ENCODE data around the gene SNX8.

The SNX8 gene

DNA sequence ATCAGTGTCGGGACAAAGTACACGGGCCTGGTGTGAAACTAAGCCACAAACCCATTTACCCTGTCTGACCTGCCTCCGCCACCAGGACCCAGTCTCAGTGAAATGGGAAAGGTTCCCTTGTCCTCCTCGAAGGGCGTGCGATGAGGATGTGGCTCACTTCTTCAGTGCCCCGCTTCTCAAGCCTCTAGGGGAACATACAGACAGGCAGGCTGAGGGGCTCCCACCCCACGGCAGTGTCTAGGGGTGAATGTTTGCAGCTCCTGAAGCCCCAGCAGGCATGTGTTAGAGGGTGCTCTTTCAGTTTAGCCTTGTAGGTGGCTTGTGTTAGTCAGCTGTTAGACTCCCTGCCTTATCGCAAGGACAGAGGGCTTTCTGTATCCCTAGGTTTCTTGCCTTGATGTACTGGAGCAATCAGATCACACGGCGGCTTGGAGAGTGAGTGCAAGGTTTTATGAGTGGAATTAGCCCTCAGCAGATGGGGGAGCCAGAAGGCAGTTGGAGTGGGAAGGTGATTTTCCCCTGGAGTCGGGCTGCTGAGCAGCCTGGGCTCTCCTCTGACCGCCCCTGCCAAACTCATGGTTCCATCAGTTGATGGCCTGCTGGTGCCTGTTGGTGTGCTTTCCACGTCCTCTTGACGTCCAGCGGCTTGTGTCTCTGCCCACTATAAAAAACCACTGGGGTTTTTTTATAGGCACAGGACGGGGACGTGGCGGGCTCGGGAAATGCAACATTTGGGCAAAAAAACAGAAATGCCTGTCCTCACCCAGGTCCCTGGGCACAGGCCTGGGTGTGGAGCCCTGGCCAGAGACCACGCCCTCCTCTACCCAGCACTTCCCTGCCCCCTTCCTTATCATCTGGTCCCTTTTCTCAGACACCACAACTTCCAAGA lies 71.5 kb downstream of the SNX8 start:
- DNase-seq = peak; percentile 17

DNA sequence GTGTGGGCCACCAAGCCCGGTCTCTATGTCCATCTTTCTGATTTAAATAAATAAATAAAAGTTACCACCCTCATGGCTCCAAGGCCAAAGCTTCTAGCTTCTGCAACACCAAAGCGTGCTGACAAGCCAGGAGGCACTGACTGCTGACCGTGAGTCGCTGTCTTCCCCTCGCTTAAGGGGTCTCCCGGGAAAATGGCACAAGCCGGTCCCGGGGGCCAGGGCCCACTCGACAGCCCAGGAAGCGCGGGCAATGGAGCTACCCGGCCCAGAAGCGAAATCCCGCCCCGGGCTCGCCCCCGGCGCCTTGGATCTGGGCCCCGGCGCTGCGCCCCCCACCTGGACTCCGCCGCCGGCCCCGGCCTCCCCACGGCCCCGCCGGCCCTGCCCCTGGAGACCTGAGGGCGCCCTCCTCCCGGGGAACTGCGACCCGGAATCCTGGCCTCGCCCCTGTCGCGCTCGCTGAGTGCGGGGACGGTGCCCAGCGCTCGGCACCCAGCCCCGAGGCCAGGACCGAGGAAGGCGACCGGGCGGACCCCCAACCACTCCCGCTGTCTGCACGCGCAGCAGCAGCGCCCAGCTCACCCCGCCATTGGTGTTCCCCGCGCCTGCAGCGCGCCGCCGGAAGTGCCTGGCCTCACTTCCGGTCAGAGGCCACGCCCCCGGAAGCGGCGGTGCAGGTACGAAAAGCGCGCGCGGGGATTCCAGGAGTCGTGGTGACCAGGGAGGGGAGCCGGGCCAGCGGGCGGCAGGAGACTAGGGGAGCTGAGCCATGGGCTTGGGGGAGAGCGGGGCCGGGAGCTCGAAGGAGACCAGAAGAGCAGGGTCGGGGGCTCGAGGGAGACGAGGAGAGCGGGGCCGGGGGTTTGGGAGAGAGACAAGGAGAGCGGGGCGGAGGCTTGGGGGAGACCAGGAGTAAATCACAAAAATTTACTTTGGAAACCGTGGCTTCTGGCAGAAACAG lies 72.4 kb downstream of the SNX8 start, which contains the start of the genes MRM2 and NUDT1:
MRM2 (minus strand) TSS at position 626 of the 961 bp plus-strand sequence; CDS start at position 590, 36 bp downstream.
NUDT1 (plus strand) TSS at position 647 of the 961 bp plus-strand sequence. CDS start 2,349 bp downstream, outside the sequence.
- DNase-seq = peak; percentile 72

DNA sequence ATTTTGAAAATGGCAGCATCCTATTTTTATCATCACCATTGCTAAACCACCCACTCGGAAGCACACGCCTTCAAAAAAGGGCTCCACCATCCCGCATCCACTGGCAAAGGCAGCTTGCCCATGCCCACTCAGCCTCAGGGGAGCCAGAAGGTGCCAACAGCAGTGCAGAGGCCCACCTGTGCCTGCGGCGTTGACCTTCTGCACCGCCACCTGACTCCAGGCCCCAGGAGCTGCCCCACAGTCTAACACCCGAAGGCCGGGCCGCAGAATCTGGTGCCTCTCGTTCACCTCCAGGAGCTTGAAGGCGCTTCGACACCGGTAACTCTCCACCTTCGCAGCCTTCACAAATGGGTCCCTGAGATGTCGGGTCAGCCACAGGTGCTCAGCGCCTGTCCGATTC lies 75.0 kb downstream of the SNX8 start:
- DNase-seq = no peak

- peak; percentile 14 for DNase-seq
These were observed 77.1 kb downstream of the SNX8 start for GRCh38 chr7:2237109-2237602.

GRCh38 chr7:2233926-2234325 lies 80.3 kb downstream of the SNX8 start:
- DNase-seq = no peak

GRCh38 chr7:2232766-2233520 lies 81.3 kb downstream of the SNX8 start, which contains the start of gene MAD1L1:
TSS of gene MAD1L1 (minus strand) at chr7:2232945. CDS start at chr7:2230133, 2,812 bp downstream.
- DNase-seq = peak; percentile 89

- DNase-seq = no peak
These were observed 82.1 kb downstream of the SNX8 start for GRCh38 chr7:2231992-2232765.

GRCh38 chr7:2230882-2231281 lies 83.4 kb downstream of the SNX8 start:
- no peak for DNase-seq

- no peak for DNase-seq
These were observed 84.0 kb downstream of the SNX8 start for GRCh38 chr7:2230226-2230625.

DNA sequence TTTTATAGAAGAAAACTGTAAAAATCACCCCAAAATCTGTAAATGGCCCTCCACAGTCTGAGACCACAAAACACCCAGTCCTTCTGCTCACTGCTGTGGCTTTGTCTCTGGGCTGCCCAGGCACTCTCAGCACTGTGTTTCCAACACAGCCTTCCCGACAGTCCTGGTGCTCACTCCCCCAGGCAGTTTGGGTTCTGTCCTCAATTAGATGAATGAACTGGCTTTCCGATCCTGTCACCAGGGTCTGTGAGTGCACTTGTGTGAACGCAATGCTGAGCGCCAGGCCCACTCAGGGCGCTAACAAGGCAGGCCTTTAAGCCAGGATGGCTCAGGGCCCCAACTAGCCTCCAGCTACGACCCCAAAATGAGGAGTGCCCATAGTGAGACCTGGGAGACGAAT lies 84.8 kb downstream of the SNX8 start:
- no peak for DNase-seq

GRCh38 chr7:2228921-2229320 lies 85.3 kb downstream of the SNX8 start:
- DNase-seq = no peak

GRCh38 chr7:2227699-2228098 lies 86.5 kb downstream of the SNX8 start:
- no peak for DNase-seq

DNA sequence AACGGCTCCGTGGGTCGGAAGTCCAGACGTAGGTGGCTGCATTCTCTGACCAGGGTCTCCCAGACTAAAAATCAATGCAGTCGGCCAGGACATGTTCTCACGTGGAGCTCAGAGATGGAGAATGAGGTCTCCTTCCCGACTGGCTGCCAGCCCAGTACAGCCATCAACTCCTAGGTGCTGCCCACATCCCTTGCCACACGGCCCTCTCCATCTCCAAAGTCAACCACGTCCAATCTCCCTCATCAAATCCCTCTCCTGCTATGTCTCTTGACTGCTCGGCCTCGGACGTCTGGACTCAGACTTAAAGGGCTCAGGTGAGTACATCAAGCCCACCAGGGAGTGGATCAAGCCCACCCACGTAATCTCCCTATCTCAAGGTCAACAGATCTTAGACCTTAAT lies 88.4 kb downstream of the SNX8 start:
- no peak for DNase-seq

GRCh38 chr7:2225336-2225735 lies 88.9 kb downstream of the SNX8 start:
- DNase-seq = no peak

DNA sequence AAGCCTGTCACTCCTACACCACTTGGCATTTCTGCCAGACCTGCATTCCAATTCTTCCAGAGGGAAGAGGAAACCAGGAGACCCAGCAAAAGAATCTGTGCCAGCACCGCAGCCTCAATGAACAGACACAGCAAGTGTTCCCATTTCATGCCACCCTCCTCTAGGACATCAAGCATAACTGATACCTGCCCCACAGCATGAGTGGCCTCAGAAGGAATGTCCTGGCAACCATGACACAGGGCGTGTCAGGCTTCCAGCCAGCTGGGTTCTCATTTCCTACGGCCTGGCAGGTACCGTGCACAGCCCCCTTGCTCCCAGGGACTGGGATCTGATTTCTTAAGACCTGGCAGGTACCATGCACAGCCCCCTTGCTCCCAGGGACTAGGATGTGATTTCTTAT lies 89.3 kb downstream of the SNX8 start:
- no peak for DNase-seq

DNA sequence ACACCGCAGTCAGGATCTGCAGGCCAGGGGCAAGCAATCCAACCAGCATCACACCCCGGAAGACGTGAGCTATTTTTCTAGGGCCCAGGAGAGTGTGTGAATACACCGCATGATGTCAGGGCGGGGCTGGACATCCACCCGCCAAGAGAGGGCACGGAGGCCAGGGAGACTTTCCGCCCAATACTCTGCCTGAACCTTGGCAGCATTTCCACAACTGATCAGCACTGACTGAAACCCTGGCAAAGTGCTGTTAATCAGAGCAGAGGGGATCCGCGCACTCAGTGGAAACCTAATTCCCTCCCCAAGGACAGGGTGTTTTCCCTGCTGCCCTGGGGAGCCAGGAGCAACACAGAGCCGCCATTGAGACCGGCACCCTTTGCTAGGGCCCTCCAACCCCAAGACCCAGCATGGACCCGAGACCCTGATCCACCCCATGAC lies 89.7 kb downstream of the SNX8 start:
- DNase-seq = no peak

DNA sequence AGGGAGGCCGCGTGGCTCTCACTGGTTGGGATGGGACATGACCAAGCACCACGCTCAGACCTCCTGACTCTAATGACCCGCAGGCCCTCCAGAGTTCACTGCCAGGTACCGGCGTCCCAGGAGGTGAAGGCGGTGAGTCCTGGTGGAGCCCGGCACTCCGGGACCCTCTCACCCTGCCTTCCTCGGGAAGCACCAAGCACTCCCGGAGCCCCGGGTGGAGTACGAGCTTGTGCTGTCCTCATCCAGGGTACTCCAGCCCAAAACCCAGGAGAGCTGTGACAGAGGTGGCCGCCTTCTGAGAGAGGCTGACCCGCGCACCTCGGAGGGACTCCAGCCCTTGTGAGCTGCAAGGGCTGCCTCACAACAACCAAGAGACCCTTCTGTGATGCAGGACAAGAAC lies 90.9 kb downstream of the SNX8 start:
- no peak for DNase-seq

- no peak for DNase-seq
These were observed 91.7 kb downstream of the SNX8 start for GRCh38 chr7:2222516-2222915.

GRCh38 chr7:2220954-2221353 lies 93.3 kb downstream of the SNX8 start:
- no peak for DNase-seq

DNA sequence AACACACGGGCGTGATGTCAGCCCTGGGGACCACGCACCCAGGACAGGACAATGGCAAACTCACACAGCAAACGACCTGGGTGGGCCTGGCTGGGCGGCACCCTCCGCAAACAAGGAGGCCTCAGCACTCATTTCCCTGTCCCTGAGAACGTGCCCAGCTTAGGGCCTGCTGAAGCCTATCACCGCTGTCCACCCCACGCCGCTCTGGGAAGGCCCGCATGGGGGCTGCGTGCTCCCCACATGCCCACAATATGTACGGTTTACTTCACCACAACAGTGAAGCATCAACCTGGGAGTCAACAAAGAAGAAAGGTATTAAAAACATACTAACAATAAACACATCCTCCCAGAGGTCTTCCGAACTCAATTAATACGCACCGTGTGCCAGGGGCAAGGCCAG lies 93.7 kb downstream of the SNX8 start:
- DNase-seq = no peak

DNA sequence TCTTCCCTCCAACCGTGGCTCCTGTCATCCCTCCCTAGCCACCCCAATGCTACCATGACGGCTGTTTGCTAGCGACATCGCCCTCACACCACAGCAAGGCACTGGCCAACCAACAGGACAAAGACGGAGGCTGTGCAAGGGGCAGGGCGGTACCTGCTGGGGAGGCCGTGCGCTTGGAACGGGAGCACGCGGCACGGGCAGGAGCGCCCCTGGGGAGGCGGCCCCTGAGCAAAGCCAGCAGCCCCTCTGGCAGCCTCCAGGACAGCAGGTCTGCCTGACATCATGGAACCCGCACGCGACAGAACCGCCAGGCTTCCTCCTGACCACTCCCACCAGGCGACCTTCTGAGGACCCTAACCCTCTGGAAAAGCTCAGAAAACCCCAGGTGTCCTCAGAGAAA lies 94.2 kb downstream of the SNX8 start:
- DNase-seq = no peak

DNA sequence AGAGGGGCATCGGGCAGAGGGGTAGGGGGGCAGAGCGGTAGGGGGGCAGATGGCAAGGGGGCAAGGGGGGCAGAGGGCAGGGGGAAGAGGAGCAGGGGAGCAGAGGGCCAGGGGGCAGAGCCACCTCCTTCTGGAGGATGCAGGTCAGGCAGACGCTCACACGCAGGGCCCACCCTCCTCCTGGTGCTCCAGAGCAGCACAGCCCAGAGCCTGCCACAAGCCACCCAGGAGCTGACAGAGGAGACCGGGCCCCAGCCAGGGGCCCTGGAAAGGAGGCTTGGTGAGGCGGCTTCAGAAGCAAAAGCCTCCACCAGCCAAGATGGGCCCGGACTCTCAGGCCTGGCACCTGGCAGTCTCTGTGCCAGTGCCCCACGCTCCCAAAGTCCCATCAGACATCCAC lies 94.6 kb downstream of the SNX8 start:
- no peak for DNase-seq

All from CD4-positive, alpha-beta T cell treated with Interleukin-12 subunit alpha and Interleukin-12 subunit beta, for 1 hour (primary cell).